H1 (cell line): Measurements from ENCODE around the gene LENG9. TPM values are rescaled to one million over a fixed set of nuclear protein-coding genes. Genes with fewer than 3 reads are reported as not detected.

Experiments
- CTCF ChIA-PET: fragments of 300-600 bp; sonication (Branson Sonifier 250); formaldehyde crosslinking; loops from one replicate; lab custom pipeline; 2021; ENCODE audit not compliant: partially characterized antibody; lab: Charles Lee
- POLR2A ChIA-PET: fragments of 300-600 bp; sonication (Branson Sonifier 250); formaldehyde crosslinking; loops from one replicate; lab custom pipeline; 2021; ENCODE audit warnings: inconsistent platforms; ENCODE audit not compliant: partially characterized antibody; lab: Charles Lee
- DNase-seq, 2 experiments: peaks; one replicate each; pipeline versions ENCODE4 v3.0.0 to v3.0.0-alpha.2; 2010 to 2022; ENCODE audit warnings: low spot score in 2 of 2, low read depth in 1 of 2, mixed read lengths in 1 of 2
- FAIRE-seq: peaks from 2 replicates; lab custom pipeline; 2011; peaks lifted over from hg19 to GRCh38; lab: Jason Lieb, UNC
- H2AFZ ChIP-seq: 2 replicates; pipeline ENCODE4 v1.8.1; 2012; ENCODE audit warnings: low read length, inconsistent platforms
- H2AK5ac ChIP-seq: 2 replicates; pipeline ENCODE4 v1.6.1; 2013; ENCODE audit warnings: low read depth, low read length
- H2BK120ac ChIP-seq: replicated peaks from 2 replicates; pipeline ENCODE3; 2013; ENCODE audit warnings: low read depth, low read length, inconsistent platforms
- H2BK12ac ChIP-seq: 2 replicates; pipeline ENCODE4 v1.6.1; 2013; ENCODE audit warnings: low read depth, low read length
- H2BK15ac ChIP-seq: 2 replicates; pipeline ENCODE4 v1.6.1; 2013; ENCODE audit warnings: low read length
- H2BK20ac ChIP-seq: 2 replicates; pipeline ENCODE4 v1.6.1; 2013; ENCODE audit warnings: low read length
- H2BK5ac ChIP-seq: 2 replicates; pipeline ENCODE4 v1.6.1; 2013; ENCODE audit warnings: low read depth, low read length
- H3K14ac ChIP-seq: 2 replicates; pipeline ENCODE4 v1.6.1; 2013; ENCODE audit warnings: inconsistent platforms; ENCODE audit not compliant: insufficient read length
- H3K18ac ChIP-seq: 2 replicates; pipeline ENCODE4 v1.6.1; 2013; ENCODE audit warnings: low read length; ENCODE audit errors: extremely low read depth
- H3K23ac ChIP-seq: 2 replicates; pipeline ENCODE4 v1.6.1; 2013; ENCODE audit warnings: inconsistent platforms; ENCODE audit not compliant: insufficient read length
- H3K23me2 ChIP-seq: 2 replicates; pipeline ENCODE4 v1.6.1; 2013; ENCODE audit warnings: low read depth, low read length
- H3K27ac ChIP-seq: 2 replicates; pipeline ENCODE4 v1.6.1; 2011; ENCODE audit warnings: low read depth, low read length, inconsistent platforms
- H3K27me3 ChIP-seq, 4 experiments: replicated peaks in 1 of 4; 1 replicate in 1 of 4; 2 replicates in 3 of 4; pipeline versions ENCODE4 v1.6.1 to v1.8.1; 2011 to 2013; ENCODE audit warnings: low read length in 3 of 4, mild to moderate bottlenecking in 3 of 4, inconsistent platforms in 2 of 4, mixed read lengths in 2 of 4, moderate library complexity in 1 of 4; ENCODE audit not compliant: control insufficient read depth in 3 of 4, insufficient read depth in 3 of 4; ENCODE audit errors: extremely low read depth in 1 of 4
- H3K36me3 ChIP-seq, 4 experiments: 2 replicates each; pipeline versions ENCODE4 v1.6.1 to v1.8.1; 2011 to 2013; ENCODE audit warnings: mild to moderate bottlenecking in 4 of 4, low read length in 3 of 4, moderate library complexity in 2 of 4, control low read depth in 1 of 4, inconsistent platforms in 1 of 4; ENCODE audit not compliant: insufficient read depth in 4 of 4, control insufficient read depth in 2 of 4
- H3K4ac ChIP-seq: replicated peaks from 2 replicates; pipeline ENCODE3; 2013; ENCODE audit warnings: low read length, low read depth, mixed read lengths, inconsistent platforms; ENCODE audit not compliant: insufficient read length
- H3K4me1 ChIP-seq, 4 experiments: replicated peaks in 1 of 4; 1 replicate in 1 of 4; 2 replicates in 3 of 4; pipeline versions ENCODE4 v1.6.1 to v1.8.1; 2011 to 2013; ENCODE audit warnings: low read length in 3 of 4, inconsistent platforms in 2 of 4, mixed read lengths in 1 of 4; ENCODE audit not compliant: insufficient read depth in 4 of 4, control insufficient read depth in 3 of 4
- H3K4me2 ChIP-seq, 2 experiments: 2 replicates each; pipeline versions ENCODE4 v1.6.1 to v1.8.1; 2011 to 2013; ENCODE audit warnings: low read depth in 2 of 2, low read length in 2 of 2, control low read depth in 1 of 2, inconsistent platforms in 1 of 2, mild to moderate bottlenecking in 1 of 2; ENCODE audit not compliant: insufficient read depth in 1 of 2
- H3K4me3 ChIP-seq, 4 experiments: fragments of 200-600, 300-600 bp in 1 of 4; sonication (generic), shearing (Covaris generic), sonication (Bioruptor Twin) in 1 of 4; 2 replicates each; pipeline versions ENCODE4 v1.5.1 to v1.8.1; 2011 to 2016; ENCODE audit warnings: low read length in 4 of 4, low read depth in 3 of 4, control low read depth in 2 of 4, inconsistent platforms in 2 of 4, mild to moderate bottlenecking in 2 of 4, mixed read lengths in 1 of 4, moderate library complexity in 1 of 4; ENCODE audit not compliant: insufficient read depth in 2 of 4; ENCODE audit errors: extremely low read depth in 1 of 4
- H3K56ac ChIP-seq: replicated peaks from 2 replicates; pipeline ENCODE3; 2013; ENCODE audit warnings: low read depth, mild to moderate bottlenecking, mixed read lengths, low read length, inconsistent platforms; ENCODE audit not compliant: insufficient read length
- H3K79me1 ChIP-seq: 2 replicates; pipeline ENCODE4 v1.6.1; 2013; ENCODE audit warnings: low read depth, low read length, control low read depth
- H3K79me2 ChIP-seq, 2 experiments: 2 replicates each; pipeline versions ENCODE4 v1.6.1 to v1.8.1; 2012 to 2013; ENCODE audit warnings: low read length in 2 of 2, mild to moderate bottlenecking in 2 of 2, inconsistent platforms in 1 of 2; ENCODE audit not compliant: insufficient read depth in 2 of 2, control insufficient read depth in 1 of 2
- H3K9ac ChIP-seq, 4 experiments: replicated peaks in 1 of 4; 1 replicate in 1 of 4; 2 replicates in 3 of 4; pipeline versions ENCODE4 v1.6.1 to v1.8.1; 2011 to 2013; ENCODE audit warnings: low read depth in 3 of 4, low read length in 3 of 4, control low read depth in 2 of 4, mild to moderate bottlenecking in 2 of 4, moderate library complexity in 2 of 4, inconsistent platforms in 1 of 4; ENCODE audit errors: extremely low read depth in 1 of 4
- H3K9me3 ChIP-seq, 2 experiments: 2 replicates each; pipeline versions ENCODE4 v1.6.1 to v1.8.1; 2012 to 2013; ENCODE audit warnings: mild to moderate bottlenecking in 2 of 2, moderate library complexity in 2 of 2, control low read depth in 1 of 2, inconsistent platforms in 1 of 2, low read depth in 1 of 2, low read length in 1 of 2, mixed read lengths in 1 of 2; ENCODE audit not compliant: insufficient read depth in 2 of 2
- H4K20me1 ChIP-seq, 2 experiments: replicated peaks in 1 of 2; 2 replicates each; pipeline versions ENCODE3 to v1.8.1; 2011 to 2013; ENCODE audit warnings: inconsistent platforms in 2 of 2, low read length in 2 of 2, mild to moderate bottlenecking in 1 of 2; ENCODE audit not compliant: insufficient read depth in 2 of 2, control insufficient read depth in 1 of 2
- H4K5ac ChIP-seq: 2 replicates; pipeline ENCODE4 v1.6.1; 2013; ENCODE audit warnings: low read length, low read depth, mixed read lengths, inconsistent platforms; ENCODE audit not compliant: insufficient read length
- H4K8ac ChIP-seq: 2 replicates; pipeline ENCODE4 v1.8.0; 2013; ENCODE audit warnings: mild to moderate bottlenecking, moderate library complexity, low read length, inconsistent platforms; ENCODE audit not compliant: insufficient read depth; ENCODE audit errors: extremely low read depth
- H4K91ac ChIP-seq: replicated peaks from 2 replicates; pipeline ENCODE3; 2013; ENCODE audit warnings: low read length, mixed read lengths, inconsistent platforms; ENCODE audit not compliant: insufficient read length
- CBX8 ChIP-seq: fragments of 300-800, 300-1000 bp; sonication (generic); IDR thresholded peaks from 2 replicates; pipeline ENCODE4 v1.7.1; 2016; ENCODE audit warnings: low read depth, low read length, borderline replicate concordance
- CHD1 ChIP-seq: IDR thresholded peaks from 2 replicates; pipeline ENCODE4 v1.6.1; 2012; ENCODE audit warnings: low read depth, low read length, improper control_type of control experiment
- CTCF ChIP-seq, 3 experiments: IDR thresholded peaks; 1 replicate in 2 of 3; 2 replicates in 1 of 3; pipeline versions ENCODE4 v1.5.1 to v1.6.1; 2011; ENCODE audit warnings: low read length in 3 of 3, mild to moderate bottlenecking in 3 of 3, inconsistent platforms in 2 of 3, low read depth in 1 of 3, moderate library complexity in 1 of 3; ENCODE audit not compliant: insufficient read depth in 1 of 3; ENCODE audit errors: control extremely low read depth in 1 of 3
- E2F6 ChIP-seq: IDR thresholded peaks from 2 replicates; pipeline ENCODE4 v1.6.1; 2012; ENCODE audit warnings: inconsistent platforms
- EGR1 ChIP-seq: IDR thresholded peaks from 2 replicates; pipeline ENCODE4 v1.6.1; 2011; ENCODE audit warnings: low read depth, low read length, borderline replicate concordance
- EZH2 ChIP-seq: fragments of 200-600 bp; sonication (generic); IDR thresholded peaks from 2 replicates; pipeline ENCODE4 v1.7.1; 2012; ENCODE audit warnings: low read depth, mild to moderate bottlenecking, moderate library complexity, low read length, inconsistent platforms; ENCODE audit not compliant: severe bottlenecking
- POLR2AphosphoS5 ChIP-seq: IDR thresholded peaks from 2 replicates; pipeline ENCODE4 v1.6.1; 2011; ENCODE audit warnings: low read depth, low read length
- SIN3A ChIP-seq, 2 experiments: IDR thresholded peaks in 1 of 2; conservative IDR thresholded peaks in 1 of 2; 2 replicates each; pipeline ENCODE4 v1.6.1; 2011 to 2012; ENCODE audit warnings: low read length in 2 of 2, improper control_type of control experiment in 1 of 2, low read depth in 1 of 2, mild to moderate bottlenecking in 1 of 2
- TAF1 ChIP-seq: IDR thresholded peaks from 2 replicates; pipeline ENCODE4 v1.6.1; 2011; ENCODE audit warnings: mild to moderate bottlenecking, low read depth, low read length
- TCF12 ChIP-seq: IDR thresholded peaks from 2 replicates; pipeline ENCODE4 v1.6.1; 2011; ENCODE audit warnings: low read depth, mild to moderate bottlenecking, low read length
- WGBS, 2 experiments: shearing (Covaris generic) in 1 of 2; methylation state at CpG; one replicate each; pipeline versions ENCODE4 v1.1.6 to v1.1.7; 2013 to 2015; ENCODE audit warnings: low lambda C conversion rate in 2 of 2, mixed read lengths in 2 of 2, inconsistent platforms in 1 of 2, low coverage in 1 of 2, missing lambda C conversion rate in 1 of 2; ENCODE audit not compliant: insufficient replicate concordance in 2 of 2, insufficient coverage in 1 of 2, insufficient read length in 1 of 2; ENCODE audit errors: extremely low coverage in 1 of 2, missing lambda C conversion rate in 1 of 2; 5-methylcytosine and 5-hydroxymethylcytosine counted together
- polyA plus RNA-seq, 7 experiments: library from polyadenylated mRNA; depleted of rRNA in 3 of 7; stranded (reverse) in 5 of 7; unstranded in 2 of 7; fragments of >200 nt in 5 of 7; fragments of 200-250 nt in 2 of 7; gene quantifications; 1 replicate in 5 of 7; 2 replicates in 1 of 7; 4 replicates in 1 of 7; pipeline versions ENCODE4 v1.2.1 to v1.2.3, GENCODE V29; 2011 to 2013; ENCODE audit warnings: missing spikeins in 2 of 7, mixed read lengths in 2 of 7
- total RNA-seq: library from RNA; stranded (reverse); fragmentation: NEBNext Ultra II Directional; extraction: Animal tissue kit (Norgen Biotek cat#: 25700); gene quantifications from 2 replicates; pipeline ENCODE4 v1.2.1, GENCODE V29; 2021

The LENG9 gene
- total and polyA plus RNA-seq, 2 of the 8 experiments (the other 6 are each of a cell fraction or from before 2014, with no cell fraction given): 1.6 to 3.9 TPM

GRCh38 chr19:54440641-54441040, 22.9 kb downstream of the LENG9 start:
- no peak overlapping the region for H2BK15ac ChIP-seq
- no peak overlapping the region for H3K27ac ChIP-seq
- peaks cover 8 to 9% of the 10 kb centered on the region in 2 experiments for H4K20me1 ChIP-seq
- no peak overlapping the region for H3K23ac ChIP-seq
- no peak overlapping the region for H2BK20ac ChIP-seq
- H3K9me3 ChIP-seq: no peaks in the 10 kb centered on the region
- no peaks in the 10 kb centered on the region for H3K79me2 ChIP-seq
- H2BK120ac ChIP-seq: no peak overlapping the region
- no peak overlapping the region for H4K91ac ChIP-seq
- no peak overlapping the region for H3K14ac ChIP-seq
- H3K23me2 ChIP-seq: peaks cover under 1% of the 10 kb centered on the region; the same call in 1 of the 2 replicates
- peaks cover 4% of the 10 kb centered on the region; the same call in 1 of the 2 replicates for H3K79me1 ChIP-seq
- H3K18ac ChIP-seq: no peak overlapping the region
- H2AFZ ChIP-seq: no peak overlapping the region
- no peak overlapping the region for H4K5ac ChIP-seq
- no peak overlapping the region for H3K4ac ChIP-seq
- H2AK5ac ChIP-seq: no peak overlapping the region
- peaks cover 0 to 15% (median 11%) of the 10 kb centered on the region in 4 experiments; a peak in 6 of 7 replicates for H3K4me1 ChIP-seq
- POLR2A ChIA-PET: interaction anchor here (0.8 to 13.5 kb wide), 8 partner anchors 10 to 47 kb away, joined by 3 to 133 read pairs (median 14); partner anchors contain the start of gene TTYH1
- H3K56ac ChIP-seq: no peak overlapping the region
- WGBS, 2 experiments: 93% methylated on average over 5 of the region's 5 CpGs; no CpG with 5 or more reads in 1 of the 2 experiments
- no peak overlapping the region for H3K9ac ChIP-seq
- peaks cover 0 to 5% (median 3%) of the 10 kb centered on the region in 4 experiments; a peak in 4 of 8 replicates for H3K36me3 ChIP-seq
- no peak overlapping the region for H3K4me2 ChIP-seq
- H3K27me3 ChIP-seq: 0 out of 7 replicates have a peak, but pooled peaks cover 0 to 2% (median 0%) of the 10 kb centered on the region in 4 experiments
- H2BK5ac ChIP-seq: no peak overlapping the region
- DNase-seq (no peak), FAIRE-seq (no peak)
- no peak overlapping the region for H4K8ac ChIP-seq
- H2BK12ac ChIP-seq: no peak overlapping the region
- H3K4me3 ChIP-seq: no peak overlapping the region
- CTCF ChIA-PET: interaction anchor here (0.7 to 7.4 kb wide), 10 partner anchors 11 to 86 kb away, joined by 3 to 109 read pairs (median 22); partner anchors contain the start of gene TTYH1
- TF ChIP-seq TAF1: no peak
- no peak for TF ChIP-seq EZH2
- no peak for TF ChIP-seq E2F6
- TF ChIP-seq SIN3A (conservative IDR thresholded peaks at IDR 0.05 in 1 of 2, IDR thresholded peaks at IDR 0.05 in 1 of 2; ENCODE audit: low read depth in 1 of 2, low read length in 2 of 2): no peak
- no peak for TF ChIP-seq CHD1
- no peak for TF ChIP-seq CTCF (IDR thresholded peaks at IDR 0.05; ENCODE audit: control extremely low read depth in 1 of 3, insufficient read depth in 1 of 3, low read depth in 1 of 3, low read length in 3 of 3)
- TF ChIP-seq CBX8: no peak
- TF ChIP-seq EGR1: no peak
- no peak for TF ChIP-seq TCF12
- TF ChIP-seq POLR2AphosphoS5: no peak
